DOHH2 (cell line): ENCODE results near the gene FAR2.

Experiments used
- H3F3A ChIP-seq: fragments of 200-600 bp; sonication (generic), shearing (Covaris generic); 2 replicates; pipeline ENCODE4 v1.6.0; 2016; ENCODE audit warnings: antibody characterized with exemption, mild to moderate bottlenecking; ENCODE audit not compliant: control insufficient read depth, insufficient read depth
- H3K27ac ChIP-seq: fragments of 200-600 bp; sonication (generic); 2 replicates; pipeline ENCODE4 v1.5.1; 2014; ENCODE audit warnings: low read depth, mild to moderate bottlenecking, low read length, moderate library complexity
- H3K27me3 ChIP-seq: fragments of 200-600 bp; sonication (generic); 2 replicates; pipeline ENCODE4 v1.6.1; 2014; ENCODE audit warnings: mild to moderate bottlenecking, low read length, mixed read lengths; ENCODE audit not compliant: control insufficient read depth
- H3K36me3 ChIP-seq: fragments of 200-600 bp; sonication (generic); 2 replicates; pipeline ENCODE4 v1.6.1; 2014; ENCODE audit warnings: mild to moderate bottlenecking, low read length, moderate library complexity, mixed read lengths; ENCODE audit not compliant: control insufficient read depth
- H3K4me1 ChIP-seq: fragments of 200-600 bp; sonication (generic); 2 replicates; pipeline ENCODE4 v1.6.1; 2014; ENCODE audit warnings: mild to moderate bottlenecking, low read length, mixed read lengths; ENCODE audit not compliant: control insufficient read depth
- H3K4me2 ChIP-seq: fragments of 200-600 bp; sonication (generic); 2 replicates; pipeline ENCODE4 v1.6.0; 2014; ENCODE audit warnings: mild to moderate bottlenecking, low read length, moderate library complexity
- H3K4me3 ChIP-seq: fragments of 200-600 bp; sonication (generic); 2 replicates; pipeline ENCODE4 v1.5.1; 2014; ENCODE audit warnings: mild to moderate bottlenecking, low read length, mixed read lengths
- H3K79me2 ChIP-seq: fragments of 200-600 bp; sonication (generic); 2 replicates; pipeline ENCODE4 v1.6.1; 2014; ENCODE audit warnings: mild to moderate bottlenecking, low read length, mixed read lengths; ENCODE audit not compliant: control insufficient read depth
- H3K9me2 ChIP-seq: fragments of 200-600 bp; sonication (generic); replicated peaks from 2 replicates; pipeline ENCODE4 v1.6.1; 2014; ENCODE audit warnings: mild to moderate bottlenecking, low read length, mixed read lengths; ENCODE audit not compliant: control insufficient read depth
- H3K9me3 ChIP-seq: fragments of 200-600 bp; sonication (generic); 2 replicates; pipeline ENCODE4 v1.6.1; 2014; ENCODE audit warnings: antibody characterized with exemption, low read length, mixed read lengths; ENCODE audit not compliant: control insufficient read depth, insufficient read depth
- H4K20me1 ChIP-seq: fragments of 200-600 bp; sonication (generic); 2 replicates; pipeline ENCODE4 v1.6.0; 2014; ENCODE audit warnings: low read depth, mild to moderate bottlenecking, antibody characterized with exemption, low read length, moderate library complexity; ENCODE audit not compliant: control insufficient read depth, insufficient read depth
- CTCF ChIP-seq: fragments of 200-600 bp; sonication (generic); IDR thresholded peaks from one replicate; pipeline ENCODE4 v1.5.1; 2014; ENCODE audit warnings: antibody characterized with exemption, mild to moderate bottlenecking, low read depth, low read length; ENCODE audit not compliant: poor library complexity, severe bottlenecking
- EZH2phosphoT487 ChIP-seq: fragments of 200-600 bp; sonication (generic); IDR thresholded peaks from 2 replicates; pipeline ENCODE4 v1.6.1; 2017; ENCODE audit warnings: borderline replicate concordance, mild to moderate bottlenecking, antibody characterized with exemption, low read length, moderate library complexity, mixed read lengths

The FAR2 gene

GRCh38 chr12:29198901-29199300, 49.8 kb downstream of the FAR2 start:
- Histone ChIP-seq H3K4me1 (no peaks in the 10 kb centered on the region), H3K4me2 (no peak overlapping the region), H3K79me2 (no peaks in the 10 kb centered on the region), H3K27ac (no peak overlapping the region), H3K4me3 (no peak overlapping the region), H3K36me3 (no peaks in the 10 kb centered on the region), H4K20me1 (no peaks in the 10 kb centered on the region), H3K27me3 (no peaks in the 10 kb centered on the region), H3K9me2 (no peaks in the 10 kb centered on the region), H3K9me3 (no peaks in the 10 kb centered on the region), H3F3A (no peaks in the 10 kb centered on the region)
- TF ChIP-seq EZH2phosphoT487 (no peak), CTCF (no peak)

- no peaks in the 10 kb centered on the region for H3F3A ChIP-seq
- no peaks in the 10 kb centered on the region for H4K20me1 ChIP-seq
- TF ChIP-seq CTCF (no peak), EZH2phosphoT487 (no peak)
- H3K4me1 ChIP-seq = no peaks in the 10 kb centered on the region
- no peaks in the 10 kb centered on the region for H3K9me2 ChIP-seq
- H3K4me2 ChIP-seq = no peak overlapping the region
- no peaks in the 10 kb centered on the region for H3K27me3 ChIP-seq
- H3K36me3 ChIP-seq = no peaks in the 10 kb centered on the region
- H3K79me2 ChIP-seq = no peaks in the 10 kb centered on the region
- no peak overlapping the region for H3K4me3 ChIP-seq
- H3K27ac ChIP-seq = no peak overlapping the region
- H3K9me3 ChIP-seq = no peaks in the 10 kb centered on the region
Measured at GRCh38 chr12:29200586-29200985, 51.5 kb downstream of the FAR2 start.

- no peak for TF ChIP-seq EZH2phosphoT487
- no peak for TF ChIP-seq CTCF
- H3K4me2 ChIP-seq = no peak overlapping the region
- no peaks in the 10 kb centered on the region for H3K9me2 ChIP-seq
- H3K36me3 ChIP-seq = no peaks in the 10 kb centered on the region
- H4K20me1 ChIP-seq = no peaks in the 10 kb centered on the region
- H3K27ac ChIP-seq = no peak overlapping the region
- H3K9me3 ChIP-seq = no peaks in the 10 kb centered on the region; the same call in 1 of the 2 replicates
- H3F3A ChIP-seq = no peaks in the 10 kb centered on the region
- H3K79me2 ChIP-seq = no peaks in the 10 kb centered on the region
- H3K4me1 ChIP-seq = no peaks in the 10 kb centered on the region
- no peaks in the 10 kb centered on the region for H3K27me3 ChIP-seq
- H3K4me3 ChIP-seq = no peak overlapping the region
Measured at GRCh38 chr12:29201296-29201695, 52.2 kb downstream of the FAR2 start.

- H4K20me1 ChIP-seq = no peaks in the 10 kb centered on the region
- H3K9me2 ChIP-seq = no peaks in the 10 kb centered on the region
- no peaks in the 10 kb centered on the region; the same call in 1 of the 2 replicates for H3K9me3 ChIP-seq
- no peak overlapping the region for H3K27ac ChIP-seq
- H3K4me1 ChIP-seq = no peaks in the 10 kb centered on the region
- no peak for TF ChIP-seq CTCF
- TF ChIP-seq EZH2phosphoT487 = no peak
- H3K4me3 ChIP-seq = no peak overlapping the region
- H3K27me3 ChIP-seq = no peaks in the 10 kb centered on the region
- no peaks in the 10 kb centered on the region for H3K36me3 ChIP-seq
- no peaks in the 10 kb centered on the region for H3F3A ChIP-seq
- H3K4me2 ChIP-seq = no peak overlapping the region
- H3K79me2 ChIP-seq = no peaks in the 10 kb centered on the region
Measured at GRCh38 chr12:29201746-29202145, 52.7 kb downstream of the FAR2 start.
